Smooth muscle cell (in vitro differentiated cells): ENCODE results near the gene GDAP1L1. TPM values are rescaled to one million over a fixed set of nuclear protein-coding genes. Genes with fewer than 3 reads are reported as not detected.
"Not testable (repeated sequence)": the region's sequence is repeated elsewhere in the genome, so short reads cannot be mapped to it uniquely, and the experiment has no call there.

Experiments used
- DNase-seq: peaks from one replicate; lab custom pipeline; 2025; ENCODE audit not compliant: unreplicated experiment; lab: John Stamatoyannopoulos, UW
- H2AFZ ChIP-seq: fragments of 200-600 bp; sonication (generic); 2 replicates; pipeline ENCODE4 v1.6.0; 2016; ENCODE audit warnings: antibody characterized with exemption, low read depth, mild to moderate bottlenecking
- H3F3A ChIP-seq: fragments of 200-600 bp; sonication (generic); 2 replicates; pipeline ENCODE4 v1.6.0; 2017; ENCODE audit warnings: antibody characterized with exemption, low read depth
- H3K27ac ChIP-seq: fragments of 200-600 bp; sonication (generic); 2 replicates; pipeline ENCODE4 v1.5.1; 2016; ENCODE audit warnings: low read depth, mild to moderate bottlenecking
- H3K27me3 ChIP-seq: fragments of 200-600 bp; sonication (generic); 2 replicates; pipeline ENCODE4 v1.6.1; 2016; ENCODE audit warnings: low read depth, mild to moderate bottlenecking
- H3K36me3 ChIP-seq: fragments of 200-600 bp; sonication (generic); 2 replicates; pipeline ENCODE4 v1.5.1; 2016; ENCODE audit warnings: low read depth
- H3K4me1 ChIP-seq: fragments of 200-600 bp; sonication (generic); 2 replicates; pipeline ENCODE4 v1.5.1; 2016; ENCODE audit warnings: low read depth
- H3K4me2 ChIP-seq: fragments of 200-600 bp; sonication (generic); 2 replicates; pipeline ENCODE4 v1.6.0; 2016; ENCODE audit warnings: mild to moderate bottlenecking
- H3K4me3 ChIP-seq: fragments of 200-600 bp; sonication (generic); 2 replicates; pipeline ENCODE4 v1.5.1; 2016; ENCODE audit warnings: mild to moderate bottlenecking
- H3K79me2 ChIP-seq: fragments of 200-600 bp; sonication (generic); 2 replicates; pipeline ENCODE4 v1.6.0; 2016; ENCODE audit warnings: low read depth, mild to moderate bottlenecking
- H3K9ac ChIP-seq: fragments of 200-600 bp; sonication (generic); 2 replicates; pipeline ENCODE4 v1.6.0; 2016; ENCODE audit warnings: low read depth
- H3K9me3 ChIP-seq: fragments of 200-600 bp; sonication (generic); replicated peaks from 2 replicates; pipeline ENCODE4 v1.5.1; 2016; ENCODE audit warnings: low read depth
- H4K20me1 ChIP-seq: fragments of 200-600 bp; sonication (generic); 2 replicates; pipeline ENCODE4 v1.6.0; 2016; ENCODE audit warnings: low read depth
- CTCF ChIP-seq: fragments of 200-600 bp; sonication (generic); IDR thresholded peaks from 2 replicates; pipeline ENCODE4 v1.5.1; 2017; ENCODE audit warnings: borderline replicate concordance, mild to moderate bottlenecking, antibody characterized with exemption; ENCODE audit not compliant: insufficient read depth, poor library complexity, severe bottlenecking
- WGBS: methylation state at CpG from one replicate; pipeline ENCODE4 v1.1.7; 2016; ENCODE audit warnings: low lambda C conversion rate; 5-methylcytosine and 5-hydroxymethylcytosine counted together
- polyA plus RNA-seq: library from polyadenylated mRNA; unstranded; fragments of >200 nt; fragmentation: Nextera tagmentation; extraction: Ambion mirVana; gene quantifications from 2 replicates; pipeline ENCODE4 v1.2.1, GENCODE V29; 2016
- total RNA-seq: library from RNA; depleted of rRNA; stranded (reverse); fragments of >200 nt; gene quantifications from 2 replicates; pipeline ENCODE4 v1.2.3, GENCODE V29; 2014

GDAP1L1 gene
- total and polyA plus RNA-seq, 2 experiments from 2014 or later, result not detected

GRCh38 chr20:44228465-44229258 is 18.4 kb upstream of the GDAP1L1 start:
- H2AFZ ChIP-seq, result no peak overlapping the region
- H3K4me3 ChIP-seq, result no peak overlapping the region
- H3K4me1 ChIP-seq, result no peaks in the 10 kb centered on the region
- TF ChIP-seq CTCF, result no peak
- H3F3A ChIP-seq, result no peaks in the 10 kb centered on the region
- H3K9me3 ChIP-seq, result no peaks in the 10 kb centered on the region
- H3K4me2 ChIP-seq, result no peak overlapping the region
- H3K27me3 ChIP-seq, result no peaks in the 10 kb centered on the region
- no peak overlapping the region for H3K27ac ChIP-seq
- DNase-seq, result no peak
- H4K20me1 ChIP-seq, result no peaks in the 10 kb centered on the region
- H3K9ac ChIP-seq, result no peak overlapping the region
- whole genome bisulfite sequencing, result 79% methylated on average over 17 of the region's 17 CpGs
- H3K36me3 ChIP-seq, result no peaks in the 10 kb centered on the region
- no peaks in the 10 kb centered on the region for H3K79me2 ChIP-seq

GRCh38 chr20:44231193-44231592 is 15.9 kb upstream of the GDAP1L1 start:
- 86% methylated on average over 7 of the region's 7 CpGs for WGBS
- H3K27me3 ChIP-seq, result no peaks in the 10 kb centered on the region
- H3K9ac ChIP-seq, result no peak overlapping the region
- H4K20me1 ChIP-seq, result no peaks in the 10 kb centered on the region
- no peak overlapping the region for H3K27ac ChIP-seq
- H3K4me2 ChIP-seq, result no peak overlapping the region
- no peaks in the 10 kb centered on the region for H3K36me3 ChIP-seq
- no peaks in the 10 kb centered on the region for H3K79me2 ChIP-seq
- H2AFZ ChIP-seq, result no peak overlapping the region
- TF ChIP-seq CTCF, result no peak
- no peaks in the 10 kb centered on the region for H3F3A ChIP-seq
- no peak overlapping the region for H3K4me3 ChIP-seq
- H3K9me3 ChIP-seq, result no peaks in the 10 kb centered on the region
- no peaks in the 10 kb centered on the region for H3K4me1 ChIP-seq
- DNase-seq, result no peak

- no peaks in the 10 kb centered on the region for H3K27me3 ChIP-seq
- 72% methylated on average over 10 of the region's 10 CpGs for WGBS
- no peak overlapping the region for H2AFZ ChIP-seq
Observed at GRCh38 chr20:44231713-44232468, 15.2 kb upstream of the GDAP1L1 start.

GRCh38 chr20:44232469-44232856 is 14.6 kb upstream of the GDAP1L1 start:
- not testable (repeated sequence) for H4K20me1 ChIP-seq

More at GRCh38 chr20:44231713-44232468, 15.2 kb upstream of the GDAP1L1 start:
- Histone ChIP-seq H3K27ac (no peak overlapping the region), H3K9ac (no peak overlapping the region), H3F3A (no peaks in the 10 kb centered on the region), H3K36me3 (no peaks in the 10 kb centered on the region), H3K4me1 (no peaks in the 10 kb centered on the region), H3K4me3 (no peak overlapping the region), H3K9me3 (no peaks in the 10 kb centered on the region), H3K4me2 (no peak overlapping the region), H4K20me1 (no peaks in the 10 kb centered on the region), H3K79me2 (no peaks in the 10 kb centered on the region)
- DNase-seq, result no peak
- TF ChIP-seq CTCF, result no peak

More at GRCh38 chr20:44232469-44232856, 14.6 kb upstream of the GDAP1L1 start:
- H3K9ac ChIP-seq, H3K79me2 ChIP-seq, H3K4me1 ChIP-seq, H3K27me3 ChIP-seq, H3F3A ChIP-seq, H3K27ac ChIP-seq, H3K4me3 ChIP-seq, DNase-seq, H3K4me2 ChIP-seq, H2AFZ ChIP-seq, H3K9me3 ChIP-seq, H3K36me3 ChIP-seq: not testable (repeated sequence)
- 95% methylated on average over 4 of the region's 4 CpGs for WGBS
